Testis (tissue), 3 donors: ENCODE measurements around the gene AGAP1. TPM values are rescaled to one million over a fixed set of nuclear protein-coding genes. Genes with fewer than 3 reads are reported as not detected.
A peak's percentile ranks its signal among the peaks of the same experiment; 100 is the strongest.
"Not testable (repeated sequence)": the region's sequence is repeated elsewhere in the genome, so short reads cannot be mapped to it uniquely, and the experiment has no call there.

Experiments used
- DNase-seq: peaks from one replicate; pipeline ENCODE4 v3.0.0-alpha.2; 2019
- H3K27ac ChIP-seq, 2 donors: fragments of 200-600 bp; sonication (generic); one replicate each; pipeline ENCODE4 v1.5.1; 2019
- H3K27me3 ChIP-seq: fragments of 200-600 bp; sonication (generic); one replicate; pipeline ENCODE4 v1.5.1; 2019
- H3K36me3 ChIP-seq: fragments of 200-600 bp; sonication (generic); one replicate; pipeline ENCODE4 v1.5.1; 2017; ENCODE audit warnings: low read depth; ENCODE audit errors: missing control alignments
- H3K4me1 ChIP-seq: fragments of 200-600 bp; sonication (generic); one replicate; pipeline ENCODE4 v1.5.1; 2019
- H3K4me3 ChIP-seq, 2 donors: fragments of 200-600 bp; sonication (generic); one replicate each; pipeline ENCODE4 v1.5.1; 2017 to 2019
- H3K9me3 ChIP-seq: fragments of 200-600 bp; sonication (generic); one replicate; pipeline ENCODE4 v1.5.1; 2017
- CTCF ChIP-seq, 3 experiments: fragments of 450-650 bp in 2 of 3; fragments of 200-600 bp in 1 of 3; sonication (generic) in 1 of 3; IDR thresholded peaks; one replicate each; pipeline ENCODE4 v1.5.1; 2016 to 2019; ENCODE audit warnings: antibody characterized with exemption in 3 of 3, mild to moderate bottlenecking in 2 of 3, moderate library complexity in 1 of 3
- POLR2A ChIP-seq: fragments of 450-650 bp; IDR thresholded peaks from one replicate; pipeline ENCODE4 v1.6.1; 2017; ENCODE audit warnings: antibody characterized with exemption, mild to moderate bottlenecking, moderate library complexity
- WGBS, 2 donors: methylation state at CpG; one replicate each; pipeline ENCODE4 v1.1.5; 2018; 5-methylcytosine and 5-hydroxymethylcytosine counted together
- intact Hi-C: fragments of 100-400 bp; cut with DNase I; formaldehyde crosslinking; loops from one replicate; pipeline ENCODE4 v1.15.1; 2023; ENCODE audit warnings: low total_unique reads
- polyA plus RNA-seq: library from polyadenylated mRNA; stranded (reverse); fragments of 350-450 nt; fragmentation: Illumina TruSeq; extraction: RNeasy Lipid Tissue Mini Kit (QIAGEN cat#74804); gene quantifications from one replicate; pipeline ENCODE4 v1.2.3, GENCODE V29; 2014; ENCODE audit warnings: low read depth, low replicate concordance; ENCODE audit not compliant: insufficient read depth
- total RNA-seq, 2 donors: library from RNA; depleted of rRNA; stranded (reverse); fragments of >200 nt; gene quantifications; one replicate each; pipeline ENCODE4 v1.2.3, GENCODE V29; 2016

Gene AGAP1
- total and polyA plus RNA-seq, 3 donors from 2014 or later, result 21.4 to 45.5 (median 40.7) TPM

- TF ChIP-seq POLR2A (no peak), CTCF (IDR thresholded peaks at IDR 0.05) (no peak)
- no peaks in the 10 kb centered on the region for H3K4me1 ChIP-seq
- H3K27ac ChIP-seq, result no peak overlapping the region
- no peaks in the 10 kb centered on the region for H3K9me3 ChIP-seq
- intact Hi-C loops, result no loop called here
- no peaks in the 10 kb centered on the region for H3K27me3 ChIP-seq
- H3K4me3 ChIP-seq, result no peak overlapping the region
- DNase-seq, result no peak
- WGBS, 2 donors, result 91 to 92% methylated on average over 10 of the region's 10 CpGs
- no peaks in the 10 kb centered on the region for H3K36me3 ChIP-seq
Observed at GRCh38 chr2:236137066-236137465, 643.2 kb downstream of the AGAP1 start.

GRCh38 chr2:236141616-236142015, 647.8 kb downstream of the AGAP1 start:
- H3K27ac ChIP-seq, H3K4me3 ChIP-seq, H3K4me1 ChIP-seq, H3K9me3 ChIP-seq, DNase-seq, H3K27me3 ChIP-seq, intact Hi-C loops, H3K36me3 ChIP-seq: not testable (repeated sequence)
- 67 to 74% methylated on average over 7 to 11 of the region's 11 CpGs for WGBS, 2 donors

- H3K36me3 ChIP-seq, result no peaks in the 10 kb centered on the region
- H3K27me3 ChIP-seq, result no peaks in the 10 kb centered on the region
- 89 to 93% methylated on average over 10 of the region's 10 CpGs for WGBS, 2 donors
- H3K9me3 ChIP-seq, result no peaks in the 10 kb centered on the region
- intact Hi-C loops, result no loop called here
- no peak for TF ChIP-seq CTCF (IDR thresholded peaks at IDR 0.05)
- no peak for TF ChIP-seq POLR2A
- no peak overlapping the region for H3K27ac ChIP-seq
- DNase-seq, result peak; percentile 10
- no peak overlapping the region for H3K4me3 ChIP-seq
- no peaks in the 10 kb centered on the region for H3K4me1 ChIP-seq
Observed at GRCh38 chr2:236143811-236144210, 650.0 kb downstream of the AGAP1 start.

GRCh38 chr2:236146436-236146835, 652.6 kb downstream of the AGAP1 start:
- no peaks in the 10 kb centered on the region for H3K4me1 ChIP-seq
- no peaks in the 10 kb centered on the region for H3K36me3 ChIP-seq
- WGBS, 2 donors, result 89 to 96% methylated on average over 7 of the region's 7 CpGs
- no peak overlapping the region for H3K4me3 ChIP-seq
- intact Hi-C loops, result no loop called here
- no peak overlapping the region for H3K27ac ChIP-seq
- TF ChIP-seq CTCF (IDR thresholded peaks at IDR 0.05) (no peak), POLR2A (no peak)
- DNase-seq, result no peak
- H3K27me3 ChIP-seq, result no peaks in the 10 kb centered on the region
- no peaks in the 10 kb centered on the region for H3K9me3 ChIP-seq

GRCh38 chr2:236155406-236155805, 661.6 kb downstream of the AGAP1 start:
- intact Hi-C loops, result no loop called here
- Histone ChIP-seq H3K27ac (no peak overlapping the region), H3K4me1 (no peaks in the 10 kb centered on the region), H3K9me3 (no peaks in the 10 kb centered on the region), H3K4me3 (no peak overlapping the region), H3K36me3 (no peaks in the 10 kb centered on the region), H3K27me3 (no peaks in the 10 kb centered on the region)
- DNase-seq, result no peak
- no peak for TF ChIP-seq CTCF (IDR thresholded peaks at IDR 0.05)
- TF ChIP-seq POLR2A, result no peak
- 81 to 82% methylated on average over 3 of the region's 3 CpGs for WGBS, 2 donors
